Measurements from ENCODE around the gene GLIPR1L2.

GLIPR1L2 gene

DNA sequence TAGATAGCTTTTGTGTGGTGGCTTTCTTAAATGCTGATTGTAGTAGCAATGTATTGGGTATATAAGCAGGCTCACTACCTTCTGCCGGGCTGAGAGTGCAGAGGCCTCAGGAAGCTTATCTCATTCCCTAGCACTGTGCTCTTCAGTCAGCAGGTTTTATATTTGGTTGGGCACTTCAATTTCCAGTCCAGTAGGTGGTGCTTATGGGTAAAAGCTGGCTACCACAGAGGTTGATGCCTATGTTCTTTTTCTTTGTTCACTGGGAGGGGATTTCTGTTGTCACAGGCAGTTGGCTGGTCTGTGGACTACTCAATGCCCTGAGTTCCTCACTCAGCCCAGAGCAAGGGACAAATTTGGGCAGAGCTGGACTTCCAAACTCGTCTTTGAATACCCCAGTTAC lies 46.7 kb downstream of the GLIPR1L2 start:
- TF ChIP-seq SIN3A (IDR thresholded peaks at IDR 0.05; ENCODE audit: borderline replicate concordance, insufficient read depth, low read length) (no peak), POLR2AphosphoS5 (IDR thresholded peaks at IDR 0.05; ENCODE audit: low read depth, low read length) (no peak), FOXP2 (optimal IDR thresholded peaks at IDR 0.05; ENCODE audit: borderline replicate concordance, extremely low read depth, extremely low read length, insufficient read depth) (no peak), TAF1 (IDR thresholded peaks at IDR 0.05; ENCODE audit: borderline replicate concordance, insufficient read depth, low read length) (no peak)
- TF ChIP-seq, protein P1, sequence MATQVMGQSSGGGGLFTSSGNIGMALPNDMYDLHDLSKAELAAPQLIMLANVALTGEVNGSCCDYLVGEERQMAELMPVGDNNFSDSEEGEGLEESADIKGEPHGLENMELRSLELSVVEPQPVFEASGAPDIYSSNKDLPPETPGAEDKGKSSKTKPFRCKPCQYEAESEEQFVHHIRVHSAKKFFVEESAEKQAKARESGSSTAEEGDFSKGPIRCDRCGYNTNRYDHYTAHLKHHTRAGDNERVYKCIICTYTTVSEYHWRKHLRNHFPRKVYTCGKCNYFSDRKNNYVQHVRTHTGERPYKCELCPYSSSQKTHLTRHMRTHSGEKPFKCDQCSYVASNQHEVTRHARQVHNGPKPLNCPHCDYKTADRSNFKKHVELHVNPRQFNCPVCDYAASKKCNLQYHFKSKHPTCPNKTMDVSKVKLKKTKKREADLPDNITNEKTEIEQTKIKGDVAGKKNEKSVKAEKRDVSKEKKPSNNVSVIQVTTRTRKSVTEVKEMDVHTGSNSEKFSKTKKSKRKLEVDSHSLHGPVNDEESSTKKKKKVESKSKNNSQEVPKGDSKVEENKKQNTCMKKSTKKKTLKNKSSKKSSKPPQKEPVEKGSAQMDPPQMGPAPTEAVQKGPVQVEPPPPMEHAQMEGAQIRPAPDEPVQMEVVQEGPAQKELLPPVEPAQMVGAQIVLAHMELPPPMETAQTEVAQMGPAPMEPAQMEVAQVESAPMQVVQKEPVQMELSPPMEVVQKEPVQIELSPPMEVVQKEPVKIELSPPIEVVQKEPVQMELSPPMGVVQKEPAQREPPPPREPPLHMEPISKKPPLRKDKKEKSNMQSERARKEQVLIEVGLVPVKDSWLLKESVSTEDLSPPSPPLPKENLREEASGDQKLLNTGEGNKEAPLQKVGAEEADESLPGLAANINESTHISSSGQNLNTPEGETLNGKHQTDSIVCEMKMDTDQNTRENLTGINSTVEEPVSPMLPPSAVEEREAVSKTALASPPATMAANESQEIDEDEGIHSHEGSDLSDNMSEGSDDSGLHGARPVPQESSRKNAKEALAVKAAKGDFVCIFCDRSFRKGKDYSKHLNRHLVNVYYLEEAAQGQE (IDR thresholded peaks at IDR 0.05; ENCODE audit: insufficient read depth in 1 of 2, low read depth in 2 of 2, low read length in 2 of 2), result no peak

DNA sequence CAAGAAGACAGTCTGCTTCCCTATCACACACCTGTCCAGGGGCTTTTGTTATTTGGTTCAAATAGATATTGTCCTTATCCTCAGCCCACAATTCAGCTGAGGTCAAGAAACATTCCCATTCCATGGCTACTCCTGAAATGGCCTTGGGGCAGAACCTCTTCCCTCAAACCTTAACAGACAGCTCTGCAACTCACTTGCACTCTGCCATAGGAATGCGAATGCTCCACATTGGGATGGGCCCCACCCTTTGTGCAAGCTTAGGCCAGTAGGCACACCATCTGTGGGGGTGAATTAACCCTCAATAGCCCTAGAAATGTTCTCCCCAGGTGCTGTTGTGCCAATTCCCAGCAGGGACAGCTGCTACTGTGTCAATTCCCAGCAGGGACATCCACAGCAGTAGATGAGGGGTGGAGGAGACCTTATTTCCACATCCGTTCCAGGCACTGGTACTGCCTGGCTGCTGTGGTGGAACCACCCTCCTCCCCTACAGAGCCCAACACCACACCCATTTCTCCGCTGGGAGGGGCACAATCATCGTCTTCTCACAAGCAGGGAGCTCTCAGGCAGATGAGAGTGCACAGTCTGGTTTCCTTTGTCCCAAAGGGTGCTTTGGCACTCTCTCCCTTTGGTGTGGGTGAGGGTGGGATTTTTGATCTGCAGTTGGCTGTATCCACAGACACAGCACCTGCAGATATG lies 47.3 kb downstream of the GLIPR1L2 start:
- no peak for TF ChIP-seq POLR2AphosphoS5 (IDR thresholded peaks at IDR 0.05; ENCODE audit: low read depth, low read length)
- TF ChIP-seq TAF1 (IDR thresholded peaks at IDR 0.05; ENCODE audit: borderline replicate concordance, insufficient read depth, low read length), result no peak
- no peak for TF ChIP-seq SIN3A (IDR thresholded peaks at IDR 0.05; ENCODE audit: borderline replicate concordance, insufficient read depth, low read length)
- TF ChIP-seq, protein P1 (IDR thresholded peaks at IDR 0.05; ENCODE audit: insufficient read depth in 1 of 2, low read depth in 2 of 2, low read length in 2 of 2), result no peak
- TF ChIP-seq FOXP2 (optimal IDR thresholded peaks at IDR 0.05; ENCODE audit: borderline replicate concordance, extremely low read depth, extremely low read length, insufficient read depth), result no peak

DNA sequence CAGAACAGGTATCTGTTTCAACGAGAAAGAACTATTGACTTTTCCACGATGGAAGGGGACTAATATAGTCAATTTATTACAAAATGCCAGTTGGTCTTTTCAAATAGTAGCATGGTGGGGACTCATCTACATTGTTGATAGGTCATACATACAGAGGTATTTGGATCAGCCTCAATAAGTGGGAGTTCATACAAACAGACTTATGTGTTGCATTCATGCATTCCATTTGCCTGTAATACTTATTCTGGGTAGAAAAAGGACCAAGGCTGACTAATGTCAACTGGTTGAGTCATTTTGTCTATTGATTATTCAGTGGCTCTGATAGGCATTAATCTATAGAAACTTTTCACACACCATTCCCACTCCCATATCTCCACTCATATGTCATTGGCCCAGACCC lies 48.2 kb downstream of the GLIPR1L2 start:
- TF ChIP-seq FOXP2 (optimal IDR thresholded peaks at IDR 0.05; ENCODE audit: borderline replicate concordance, extremely low read depth, extremely low read length, insufficient read depth), result no peak
- no peak for TF ChIP-seq SIN3A (IDR thresholded peaks at IDR 0.05; ENCODE audit: borderline replicate concordance, insufficient read depth, low read length)
- TF ChIP-seq POLR2AphosphoS5 (IDR thresholded peaks at IDR 0.05; ENCODE audit: low read depth, low read length), result no peak
- TF ChIP-seq, protein P1 (IDR thresholded peaks at IDR 0.05; ENCODE audit: insufficient read depth in 1 of 2, low read depth in 2 of 2, low read length in 2 of 2), result no peak
- TF ChIP-seq TAF1 (IDR thresholded peaks at IDR 0.05; ENCODE audit: borderline replicate concordance, insufficient read depth, low read length), result no peak

DNA sequence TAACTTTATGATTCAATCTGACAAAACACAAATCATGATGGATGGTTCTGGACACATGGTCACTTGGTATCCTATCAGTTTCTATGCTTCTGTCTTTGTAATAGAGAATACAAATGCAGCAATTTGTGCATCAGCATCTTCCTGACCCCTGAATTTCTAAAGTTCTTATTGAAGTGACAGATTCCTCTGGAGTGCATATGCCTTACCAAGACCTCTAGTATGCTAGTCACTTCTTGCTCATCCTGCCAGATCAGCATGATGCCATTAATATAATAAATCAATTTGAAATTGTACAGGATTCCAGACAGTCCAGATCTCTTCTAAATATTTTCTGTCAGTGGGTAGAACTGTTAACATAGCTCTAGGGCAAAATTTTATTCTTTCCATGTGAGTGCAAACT lies 49.0 kb downstream of the GLIPR1L2 start:
- TF ChIP-seq, protein P1 (IDR thresholded peaks at IDR 0.05; ENCODE audit: insufficient read depth in 1 of 2, low read depth in 2 of 2, low read length in 2 of 2), result no peak
- TF ChIP-seq POLR2AphosphoS5 (IDR thresholded peaks at IDR 0.05; ENCODE audit: low read depth, low read length) (no peak), SIN3A (IDR thresholded peaks at IDR 0.05; ENCODE audit: borderline replicate concordance, insufficient read depth, low read length) (no peak), TAF1 (IDR thresholded peaks at IDR 0.05; ENCODE audit: borderline replicate concordance, insufficient read depth, low read length) (no peak), FOXP2 (optimal IDR thresholded peaks at IDR 0.05; ENCODE audit: borderline replicate concordance, extremely low read depth, extremely low read length, insufficient read depth) (no peak)
